Peyer's patch (tissue), 4 donors: ENCODE data around the gene CACHD1.

ENCODE experiments used
- CTCF ChIP-seq, 6 experiments: fragments of 450-650 bp in 4 of 6; fragments of 200-600 bp in 2 of 6; sonication (generic) in 1 of 6; IDR thresholded peaks; one replicate each; pipeline ENCODE4 v1.5.1; 2017 to 2019; ENCODE audit warnings: antibody characterized with exemption in 6 of 6, mild to moderate bottlenecking in 3 of 6, moderate library complexity in 1 of 6
- POLR2A ChIP-seq, 2 donors: fragments of 450-650 bp; IDR thresholded peaks; one replicate each; pipeline ENCODE4 v1.5.1; 2017; ENCODE audit warnings: antibody characterized with exemption in 2 of 2, mild to moderate bottlenecking in 2 of 2, moderate library complexity in 2 of 2

- TF ChIP-seq CTCF (IDR thresholded peaks at IDR 0.05) (no peak), POLR2A (IDR thresholded peaks at IDR 0.05) (no peak)
Observed at GRCh38 chr1:64516301-64516700, 46.4 kb downstream of the CACHD1 start.
